NCI-H1048 (cell line): ENCODE data around the gene SLFNL1.

ENCODE experiments used
- DNase-seq: peaks from one replicate; lab custom pipeline; 2025; lab: John Stamatoyannopoulos, UW

Gene SLFNL1

DNA sequence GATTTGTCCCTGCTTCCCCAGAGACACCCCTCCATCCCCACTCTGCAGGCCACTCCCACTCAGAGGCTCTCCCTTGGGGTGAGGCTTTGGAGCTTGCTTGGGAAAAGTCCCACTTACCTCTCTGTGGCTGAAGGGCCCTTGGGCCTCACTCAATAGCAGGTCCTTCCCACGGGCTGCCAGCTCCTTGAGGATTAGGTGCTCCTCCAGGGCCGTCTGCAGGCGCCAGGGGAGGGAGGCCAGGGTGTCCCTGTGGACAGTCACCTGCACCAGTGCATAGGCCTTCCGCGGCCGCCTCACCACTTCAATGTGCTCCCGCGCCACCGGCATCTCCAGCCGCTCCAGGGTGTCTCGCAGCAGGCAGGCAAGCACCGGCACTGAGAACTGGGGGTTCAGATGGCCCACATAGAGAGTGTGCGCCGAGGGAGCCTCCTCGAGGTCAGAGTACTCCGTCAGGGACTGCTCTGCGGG is 1.4 kb downstream of the SLFNL1 start:
- DNase-seq = no peak

DNA sequence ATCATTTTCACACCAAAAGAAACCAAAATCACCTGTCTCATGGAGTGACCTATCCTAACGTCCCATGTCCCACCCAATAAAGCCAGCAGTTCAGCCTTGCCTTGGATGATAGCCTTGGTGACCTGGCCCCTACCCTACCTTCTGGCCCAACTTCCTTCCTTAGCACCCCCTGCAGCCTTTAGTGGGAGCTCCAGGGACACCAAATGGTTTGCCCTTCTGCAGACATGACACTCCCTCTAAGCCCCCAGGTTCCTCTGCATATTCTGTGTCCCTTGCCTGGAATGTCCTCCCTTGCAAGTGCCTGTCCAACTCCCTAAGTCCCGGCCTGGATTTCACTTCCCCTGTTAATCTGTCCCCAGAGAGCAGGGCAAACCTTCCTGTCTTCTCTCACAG is 2.2 kb downstream of the SLFNL1 start:
- no peak for DNase-seq

DNA sequence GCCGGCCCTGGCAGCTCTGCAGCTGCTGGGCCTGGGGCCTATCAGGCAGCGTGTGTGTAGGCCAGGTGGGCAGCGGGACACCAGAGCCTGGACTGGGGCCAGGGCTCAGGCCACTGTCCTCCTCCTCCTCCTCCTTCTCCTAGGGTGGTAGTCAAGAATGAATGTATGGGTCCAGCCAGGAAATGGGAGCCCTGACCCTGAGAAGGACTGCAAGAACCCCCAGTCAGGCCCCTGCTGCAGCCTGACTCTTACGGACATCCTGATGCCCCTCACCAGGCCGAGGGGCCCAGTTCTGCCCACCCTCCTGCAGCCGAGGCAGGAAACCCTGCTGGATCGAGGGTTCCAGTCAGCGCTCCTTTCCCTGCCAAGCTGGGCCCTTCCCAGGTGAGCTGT is 3.5 kb downstream of the SLFNL1 start:
- no peak for DNase-seq

DNA sequence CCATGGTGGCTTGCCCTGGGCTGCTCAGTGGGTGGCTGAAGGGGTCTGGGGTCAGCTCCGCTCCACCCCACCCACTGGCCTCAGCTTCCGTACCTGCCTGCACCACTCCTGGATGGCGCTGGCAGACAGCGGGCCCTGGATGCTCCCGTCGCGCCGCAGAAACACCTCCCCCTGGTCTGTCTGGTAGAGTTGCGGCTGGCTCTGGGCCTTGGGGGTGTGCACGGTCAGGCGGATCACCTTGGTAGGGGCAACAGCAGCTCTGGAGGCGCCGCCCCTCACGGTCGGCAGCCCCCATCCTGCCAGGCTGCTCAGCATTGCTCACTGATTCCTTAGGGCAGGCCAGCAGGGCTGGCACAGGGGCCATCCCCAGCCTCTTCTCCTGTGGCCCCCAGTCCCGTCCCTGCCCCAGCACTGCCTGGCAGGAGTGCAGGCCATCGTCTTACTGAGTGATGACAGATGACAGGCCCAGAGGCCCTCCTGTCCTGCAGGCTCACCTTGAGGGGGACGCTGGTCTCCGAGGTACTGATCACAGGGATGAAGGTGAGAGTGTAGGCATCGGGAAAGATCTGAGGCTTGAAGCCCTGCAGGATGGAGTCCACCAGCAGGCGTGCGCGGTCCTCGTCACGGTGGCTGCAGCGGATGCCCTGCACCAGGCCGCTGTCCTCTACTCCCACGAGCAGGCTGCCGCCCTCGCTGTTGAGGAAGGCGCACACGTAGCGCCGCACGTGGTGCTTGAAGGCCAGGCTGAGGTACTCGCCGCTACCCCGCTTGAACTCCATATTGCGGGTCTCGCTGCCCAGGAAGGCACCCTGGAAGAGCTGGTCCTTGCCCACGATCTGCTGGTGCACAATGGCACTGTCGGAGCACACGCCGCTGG is 4.1 kb downstream of the SLFNL1 start:
- no peak for DNase-seq

DNA sequence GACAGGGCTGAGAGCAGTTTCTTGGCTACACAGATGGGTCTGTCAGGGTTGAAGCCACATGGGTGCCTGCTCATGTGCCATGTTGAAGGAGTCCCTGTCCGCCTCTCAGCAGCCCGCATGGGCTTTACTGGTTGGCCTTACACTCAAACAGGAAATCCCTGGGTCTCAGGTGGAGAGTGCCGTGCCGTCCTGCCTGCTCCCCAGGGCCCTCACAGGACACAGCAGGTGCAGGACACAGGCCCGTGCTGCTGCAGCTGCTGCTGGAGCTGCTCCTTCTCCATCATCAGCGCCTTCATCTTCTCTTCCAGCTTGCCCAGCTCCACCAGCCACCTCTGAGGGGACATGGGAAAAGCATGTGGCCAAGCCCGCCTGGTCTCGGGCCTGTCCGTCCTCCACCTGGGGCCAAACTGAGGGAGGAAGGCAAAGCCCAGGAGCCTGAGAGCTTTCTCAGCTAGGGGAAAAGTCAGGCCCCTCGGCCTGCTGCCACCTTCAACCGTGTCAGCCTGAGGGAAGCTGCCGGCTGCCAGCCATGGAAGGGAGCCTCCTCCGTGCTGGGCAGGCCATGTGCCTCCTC is 5.5 kb downstream of the SLFNL1 start:
- DNase-seq = no peak

DNA sequence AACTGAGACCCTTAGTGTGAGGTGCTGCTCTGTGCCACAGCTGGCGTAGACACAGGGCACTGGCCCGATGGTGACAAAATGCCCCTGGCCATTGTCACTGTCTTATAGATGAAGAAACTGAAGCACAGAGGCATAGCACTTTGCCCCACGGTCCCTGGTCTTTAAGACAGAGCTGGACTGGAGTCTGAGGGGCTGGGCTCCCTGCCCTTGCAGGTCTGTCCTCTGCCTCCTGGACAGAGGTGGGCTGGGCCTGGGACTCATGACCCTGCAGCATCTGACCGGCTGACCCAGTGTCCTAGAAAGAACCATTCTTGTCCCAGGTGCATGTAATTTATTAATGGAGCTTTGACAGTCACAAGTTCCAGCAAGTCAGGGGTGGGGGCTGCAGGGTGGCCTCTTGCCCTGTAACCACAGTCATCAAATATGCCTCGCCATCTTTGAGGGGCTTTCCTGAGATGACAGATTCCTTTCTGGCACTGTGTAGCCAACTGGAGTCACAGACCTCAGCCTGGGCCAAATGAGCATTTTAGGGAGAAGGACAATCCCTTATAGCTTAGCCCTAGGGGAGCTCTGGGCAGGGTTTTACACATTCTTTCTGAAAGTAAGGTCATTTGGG is 6.1 kb downstream of the SLFNL1 start:
- no peak for DNase-seq

DNA sequence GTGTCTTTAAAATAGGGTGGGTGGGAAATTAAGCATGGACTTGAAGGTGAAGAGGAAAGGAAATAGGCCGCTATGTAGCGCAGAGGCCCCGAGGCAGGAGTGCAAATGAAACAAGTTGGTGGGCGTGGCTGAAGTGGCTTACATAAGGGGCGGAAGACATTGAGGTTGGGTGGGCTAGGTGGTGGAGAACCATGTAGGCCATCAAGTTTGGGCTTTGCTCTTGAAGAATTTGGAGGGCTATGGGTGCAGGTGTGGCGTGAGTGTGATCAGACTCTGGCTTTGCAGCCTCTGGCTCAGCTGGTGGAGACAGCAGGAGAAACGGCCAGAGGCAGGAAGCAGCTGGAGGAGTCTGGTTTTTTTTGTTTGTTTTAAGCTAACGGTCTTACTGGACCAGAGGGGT is 6.7 kb downstream of the SLFNL1 start:
- DNase-seq = no peak

DNA sequence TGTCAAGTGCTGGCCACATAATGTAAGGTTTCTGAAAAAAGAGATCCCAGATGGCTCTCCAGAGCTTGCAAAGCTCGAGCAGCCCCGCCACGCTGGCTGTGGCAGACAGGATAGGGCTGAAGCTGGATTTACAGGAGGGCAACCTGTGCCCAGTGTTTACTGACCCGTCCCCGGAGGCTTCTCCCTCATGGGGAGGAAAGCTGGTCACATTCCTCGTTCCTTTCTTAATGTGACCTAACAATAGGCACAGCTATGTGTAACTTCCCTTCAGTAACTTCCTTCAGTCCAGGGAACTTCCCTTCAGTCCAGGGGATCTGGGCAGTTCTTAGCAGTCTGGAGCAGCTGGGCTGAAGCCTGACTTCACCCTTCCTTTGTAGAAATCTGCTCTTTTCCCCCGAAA is 7.7 kb downstream of the SLFNL1 start:
- DNase-seq = no peak

DNA sequence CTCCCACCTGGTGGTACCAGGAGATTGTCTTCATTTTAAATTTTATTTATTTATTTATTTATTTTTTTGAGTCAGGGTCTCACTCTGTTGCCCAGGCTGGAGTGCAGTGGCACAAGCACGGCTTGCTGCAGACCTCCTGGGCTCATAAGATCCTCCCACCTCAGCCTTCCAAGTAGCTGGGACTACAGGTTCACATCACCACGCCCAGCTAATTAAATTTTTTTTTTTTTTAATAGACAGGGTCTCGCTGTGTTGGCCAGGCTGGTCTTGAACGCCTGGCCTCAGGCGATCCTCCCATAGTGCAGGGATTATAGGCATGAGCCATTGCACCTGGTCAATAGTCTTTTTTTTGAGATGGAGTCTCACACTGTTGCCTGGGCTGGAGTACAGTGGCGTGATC is 8.5 kb downstream of the SLFNL1 start:
- DNase-seq = no peak

DNA sequence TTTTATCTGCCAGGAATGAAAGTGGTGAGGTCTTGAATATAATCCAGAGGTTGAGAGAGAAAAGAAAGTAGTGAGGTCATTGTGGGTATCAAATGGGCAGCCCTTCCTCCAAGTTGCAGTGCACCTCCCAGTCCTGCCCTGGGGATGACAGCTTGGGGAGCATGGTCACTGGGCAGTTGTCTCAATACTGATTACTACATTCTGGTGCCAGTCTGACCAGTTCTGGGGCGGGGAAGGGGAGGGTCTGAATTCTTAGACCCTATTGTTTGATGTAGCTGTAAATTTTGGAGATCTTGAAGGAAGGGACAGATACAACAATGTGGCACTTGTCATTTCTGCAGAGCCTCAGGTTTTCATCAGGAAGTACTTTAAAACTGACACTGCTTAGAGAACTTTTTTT is 11.2 kb downstream of the SLFNL1 start:
- DNase-seq = no peak

DNA sequence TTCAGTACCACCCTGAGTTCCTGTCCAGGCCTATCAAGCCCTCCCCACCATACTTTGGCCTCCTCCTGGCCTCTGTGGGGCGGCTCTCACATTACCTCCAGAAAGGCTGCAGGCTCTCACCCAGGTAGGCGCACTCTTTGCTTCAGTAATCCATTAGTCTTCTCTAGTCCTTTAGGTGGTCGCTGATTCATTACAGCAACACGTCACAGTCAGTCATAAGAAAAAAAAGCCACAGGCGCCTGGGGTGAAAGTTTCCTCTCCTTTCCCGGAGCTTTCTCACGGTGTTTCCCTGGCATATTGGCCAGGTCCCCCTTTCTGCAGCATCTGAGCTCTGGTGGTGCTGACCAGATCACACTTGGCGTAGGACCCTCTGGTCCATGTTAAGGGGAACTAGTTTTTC is 12.1 kb downstream of the SLFNL1 start:
- DNase-seq = no peak

DNA sequence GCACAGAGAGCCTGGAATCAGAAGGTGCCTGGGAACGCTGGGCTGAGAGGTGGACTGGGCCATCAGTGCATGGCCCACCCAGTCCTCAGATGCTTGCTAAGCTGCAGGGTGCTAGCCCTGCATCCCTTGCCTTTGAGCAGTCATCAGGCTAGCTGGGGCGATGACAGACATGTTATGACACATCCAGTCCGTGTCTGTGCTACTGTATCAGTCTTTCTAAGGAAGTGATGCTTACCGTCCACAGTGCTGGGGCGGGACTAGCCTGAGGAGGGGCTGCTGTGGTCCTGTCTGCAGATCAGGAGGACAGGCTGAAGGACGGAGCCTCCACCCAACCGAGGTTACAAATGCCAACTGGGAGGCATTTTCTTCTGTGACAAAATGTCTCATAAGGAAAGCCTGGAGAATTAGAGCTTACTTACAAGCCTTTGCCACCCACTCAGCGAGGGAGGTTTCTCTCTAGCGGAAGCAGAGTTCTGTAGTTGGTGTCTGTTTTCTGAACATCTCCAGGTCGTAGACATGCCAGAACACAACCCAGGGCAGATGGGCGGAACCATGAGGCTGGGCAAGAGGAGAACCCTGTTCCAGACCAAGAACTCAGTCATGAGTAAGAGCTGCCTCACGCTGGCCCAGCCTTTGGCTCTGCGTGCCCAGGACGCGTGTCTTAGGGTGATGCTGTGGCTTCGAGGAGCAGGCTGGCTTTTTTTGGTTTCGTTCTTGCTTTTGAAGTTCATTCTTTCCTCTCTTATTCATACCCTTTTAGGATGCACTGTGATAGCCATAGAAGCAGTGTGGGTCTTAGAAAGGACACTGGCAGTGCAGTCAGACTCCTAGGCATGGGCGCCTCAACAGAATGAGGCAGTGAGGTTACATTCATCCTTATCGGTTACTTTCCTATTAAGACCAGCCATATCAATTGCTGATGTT is 14.3 kb downstream of the SLFNL1 start:
- DNase-seq = no peak

DNA sequence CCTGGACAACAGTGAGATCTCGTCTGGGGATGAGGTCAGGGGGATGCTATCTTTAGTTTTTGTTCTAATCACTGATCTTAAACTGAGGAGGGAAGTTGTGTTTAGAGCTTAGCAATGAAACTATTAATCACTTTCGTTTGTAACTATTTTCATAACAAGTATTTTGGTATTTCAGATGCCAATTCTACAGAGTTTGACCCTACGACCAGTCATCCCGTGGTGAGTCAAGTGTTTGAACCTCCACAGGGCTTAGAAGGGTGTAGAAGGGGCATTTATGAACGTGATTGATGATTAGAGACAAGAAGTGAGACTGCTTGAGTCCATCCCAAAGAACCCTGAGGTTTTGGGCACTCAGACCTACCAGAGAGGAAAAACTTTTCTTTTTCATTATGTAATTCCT is 15.6 kb downstream of the SLFNL1 start:
- no peak for DNase-seq

DNA sequence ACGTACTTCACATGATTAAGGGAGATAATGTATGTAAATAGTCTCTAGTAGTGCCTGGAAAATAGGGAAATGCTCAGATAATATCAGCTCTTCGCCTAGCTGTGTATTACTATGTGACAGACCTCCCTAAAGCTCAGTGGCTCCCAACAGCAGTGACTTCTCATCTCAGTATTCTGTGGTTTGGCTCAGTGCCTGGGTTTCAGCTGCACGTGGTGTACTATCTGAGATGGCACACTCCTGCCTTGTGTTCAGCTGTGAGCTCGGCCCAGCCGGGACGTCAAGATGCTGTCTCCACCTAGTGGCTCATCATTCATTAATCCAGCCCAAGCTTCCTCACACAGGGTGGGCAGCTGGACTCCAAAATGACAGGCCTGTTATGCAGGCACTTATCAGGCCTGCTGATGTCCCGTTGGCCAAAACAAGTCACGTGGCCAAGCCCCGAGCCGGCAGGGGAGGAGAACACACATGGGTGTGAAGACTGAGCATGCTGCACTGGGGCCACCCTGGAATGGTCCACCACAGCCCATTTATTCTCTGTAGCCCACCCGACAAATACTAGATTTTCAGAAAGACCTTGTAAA is 17.8 kb downstream of the SLFNL1 start:
- peak; percentile 80 for DNase-seq

DNA sequence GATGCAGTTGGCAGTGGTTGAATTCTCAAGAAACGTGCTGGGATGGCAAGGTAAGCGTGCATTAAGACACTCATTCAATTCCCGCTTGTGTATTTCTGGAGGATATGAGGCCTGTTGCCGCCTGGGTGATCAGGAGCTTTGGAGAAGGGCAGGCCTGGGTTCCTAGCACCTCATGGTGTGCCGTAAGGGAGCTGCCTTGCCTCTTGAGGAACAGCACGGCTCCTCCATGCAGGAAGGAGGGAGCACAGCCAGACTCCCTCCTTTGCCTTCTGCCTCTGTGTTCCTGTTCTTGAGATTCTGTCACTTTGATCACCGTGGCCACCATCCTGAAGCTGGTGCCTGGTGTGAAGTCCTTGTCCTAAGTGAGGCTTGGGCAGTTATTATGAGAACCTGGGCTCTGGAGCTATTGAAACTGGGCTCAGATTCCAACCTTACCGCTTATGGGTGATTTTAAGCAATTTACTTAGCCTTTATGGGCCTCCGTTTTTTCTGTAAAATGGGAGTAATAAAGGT is 18.3 kb downstream of the SLFNL1 start:
- no peak for DNase-seq

DNA sequence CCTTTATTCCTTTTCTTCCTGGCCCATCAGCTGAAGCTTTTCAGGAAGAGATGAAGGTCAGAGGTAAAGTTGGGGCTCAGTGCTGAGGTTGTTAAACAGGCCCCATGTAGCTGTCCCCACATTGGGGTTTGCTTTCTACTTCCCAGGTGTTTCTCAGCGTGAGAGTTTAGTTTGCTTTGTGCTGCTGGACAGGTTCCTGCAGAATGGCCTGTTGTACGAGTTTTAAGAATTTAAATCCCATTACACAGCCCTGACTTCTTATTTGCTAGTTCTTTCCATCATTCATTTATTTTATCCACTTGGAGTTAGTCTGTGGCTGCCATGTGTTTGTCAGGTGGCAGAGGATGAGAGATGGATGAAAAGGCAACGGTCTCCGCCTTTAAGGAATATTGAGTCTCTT is 22.9 kb downstream of the SLFNL1 start:
- no peak for DNase-seq

DNA sequence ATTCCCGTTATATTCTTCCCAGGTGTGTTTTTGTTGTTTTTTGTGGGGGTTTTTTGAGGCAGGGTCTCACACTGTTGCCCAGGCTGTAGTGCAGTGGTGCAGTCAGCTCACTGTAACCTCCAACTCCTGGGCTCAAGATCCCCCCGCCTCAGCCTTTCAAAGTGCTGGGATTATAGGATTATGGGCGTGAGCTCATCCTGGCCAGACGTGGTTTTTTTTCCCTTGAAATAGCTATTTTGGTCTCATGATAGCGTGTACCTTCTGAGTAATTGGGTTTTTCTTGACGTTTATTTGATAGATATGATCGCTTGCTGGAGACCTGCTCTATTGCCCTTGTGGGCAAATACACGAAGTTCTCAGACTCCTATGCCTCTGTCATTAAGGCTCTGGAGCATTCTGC is 24.4 kb downstream of the SLFNL1 start:
- DNase-seq = no peak

DNA sequence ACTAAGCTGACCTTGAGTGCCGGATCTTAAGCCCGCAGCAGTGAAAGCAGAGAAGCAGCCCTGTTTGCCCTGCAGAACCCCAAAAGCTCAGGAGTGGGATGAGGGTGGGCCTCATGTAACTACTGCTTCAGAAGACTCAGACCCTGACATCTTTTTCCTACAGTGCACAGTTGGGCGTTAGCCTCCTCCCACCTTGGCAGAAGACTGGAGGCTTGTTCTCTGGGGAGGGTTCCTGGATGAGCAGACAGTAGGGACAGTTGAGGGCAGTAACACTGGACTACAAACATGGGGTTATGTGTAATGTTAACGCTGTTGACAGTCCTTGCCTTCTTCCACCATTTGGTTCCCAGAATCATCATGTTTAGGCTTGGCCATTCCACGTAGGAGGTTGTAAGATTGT is 32.5 kb downstream of the SLFNL1 start:
- no peak for DNase-seq

DNA sequence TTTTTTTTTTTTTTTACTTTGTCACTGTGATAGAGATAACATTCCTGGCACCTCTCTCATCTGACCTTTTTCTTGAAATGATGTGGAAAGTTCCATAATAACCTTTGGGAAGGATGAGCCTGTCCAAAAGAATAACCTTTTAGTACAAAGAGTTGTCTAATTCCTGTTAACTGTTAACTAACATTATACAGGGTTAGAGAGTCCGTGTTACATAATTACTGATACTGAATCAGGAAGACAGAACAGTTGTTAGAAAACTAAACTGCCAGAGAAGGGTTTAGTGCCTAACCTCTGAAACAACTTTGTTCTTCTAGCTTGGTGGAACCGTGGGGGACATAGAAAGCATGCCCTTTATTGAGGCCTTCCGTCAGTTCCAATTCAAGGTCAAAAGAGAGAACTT is 33.2 kb downstream of the SLFNL1 start:
- no peak for DNase-seq

DNA sequence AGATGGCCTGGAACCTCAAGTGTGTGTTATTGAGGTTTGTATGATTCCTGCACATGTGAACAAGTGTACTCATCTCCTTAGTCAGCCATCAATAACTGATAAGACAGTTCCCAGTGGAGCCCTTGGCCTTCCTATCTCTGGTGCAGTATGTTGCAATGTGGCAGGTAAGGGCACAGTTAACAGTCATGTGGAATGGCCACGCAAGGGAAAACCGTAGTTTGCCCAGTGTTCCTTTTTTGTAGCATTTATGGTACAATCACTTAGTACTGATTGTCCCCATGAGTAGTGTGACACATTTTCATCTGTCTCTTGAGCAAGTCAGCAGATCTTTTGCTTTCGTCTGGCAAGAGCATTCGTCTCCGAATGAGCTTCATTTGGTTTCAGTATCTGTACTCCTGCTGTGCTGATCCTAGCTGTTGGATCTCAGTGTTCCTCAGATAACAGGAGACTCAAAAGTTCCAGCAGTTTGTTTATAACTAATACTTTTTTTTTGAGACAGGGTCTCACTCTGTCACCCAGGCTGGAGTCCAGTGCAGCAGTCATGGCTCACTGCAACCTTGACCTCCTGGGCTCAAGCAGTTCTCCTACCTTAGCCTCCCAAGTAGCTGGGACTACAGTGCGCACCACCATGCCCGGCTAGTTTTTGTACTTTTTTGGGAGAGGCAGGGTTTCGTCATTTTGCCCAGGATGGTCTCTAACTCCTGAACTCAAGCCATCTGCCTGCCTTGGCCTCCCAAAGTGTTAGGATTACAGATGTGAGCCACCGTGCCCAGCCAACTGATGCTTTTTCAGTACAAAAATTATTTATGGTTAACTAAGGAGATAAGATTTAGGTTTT is 33.9 kb downstream of the SLFNL1 start:
- DNase-seq = no peak

DNA sequence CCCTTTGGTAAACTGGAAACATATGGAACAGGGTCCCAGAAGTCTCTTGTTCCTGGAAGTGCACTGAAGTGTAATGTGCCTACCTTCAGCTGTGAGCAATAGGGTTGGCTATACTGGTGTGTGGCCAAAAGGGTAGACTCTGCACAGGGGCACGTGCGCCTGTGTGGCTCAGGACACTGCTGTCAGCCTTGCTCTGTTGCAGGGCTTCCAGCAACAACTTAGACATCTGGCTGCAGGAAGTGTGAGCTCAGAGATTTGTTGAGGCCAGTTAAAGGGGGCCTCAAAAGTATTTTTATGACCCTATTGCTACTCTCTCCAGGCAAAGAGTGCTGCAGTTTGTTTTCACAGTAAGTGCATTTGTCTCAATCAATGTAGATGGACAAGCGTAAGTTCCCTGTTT is 34.6 kb downstream of the SLFNL1 start:
- DNase-seq = no peak
